HG03571 (cell line): ENCODE data around the gene LRRC72.
"Not testable (repeated sequence)": the region's sequence is repeated elsewhere in the genome, so short reads cannot be mapped to it uniquely, and the experiment has no call there.

Experiments used
- ATAC-seq: cut with Tn5 transposase; IDR thresholded peaks from one replicate; pipeline ENCODE4 v1.9.1; 2021; ENCODE audit not compliant: unreplicated experiment

Gene LRRC72

GRCh38 chr7:16524332-16524731, 2.3 kb upstream of the LRRC72 start:
- no peak for ATAC-seq

- no peak for ATAC-seq
Observed at GRCh38 chr7:16528520-16528919, 1.9 kb downstream of the LRRC72 start.

DNA sequence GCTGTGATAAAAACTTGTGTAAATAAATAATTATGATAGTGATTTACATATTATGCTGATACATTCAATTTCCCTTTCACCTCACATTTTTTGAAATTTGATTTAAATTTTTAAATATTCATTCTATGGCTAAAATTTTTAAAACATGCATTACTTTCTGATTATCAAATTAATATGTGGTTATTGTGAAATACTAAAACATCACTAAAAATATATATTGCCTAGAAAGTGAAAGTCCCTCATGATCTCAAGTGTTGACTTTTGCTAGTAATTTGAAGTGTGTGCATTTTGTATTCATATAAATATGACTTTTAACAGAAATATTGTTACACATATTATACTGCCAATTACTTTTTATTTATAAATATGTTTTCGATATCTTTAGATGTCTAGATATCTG, 3.1 kb downstream of the LRRC72 start:
- no peak for ATAC-seq

DNA sequence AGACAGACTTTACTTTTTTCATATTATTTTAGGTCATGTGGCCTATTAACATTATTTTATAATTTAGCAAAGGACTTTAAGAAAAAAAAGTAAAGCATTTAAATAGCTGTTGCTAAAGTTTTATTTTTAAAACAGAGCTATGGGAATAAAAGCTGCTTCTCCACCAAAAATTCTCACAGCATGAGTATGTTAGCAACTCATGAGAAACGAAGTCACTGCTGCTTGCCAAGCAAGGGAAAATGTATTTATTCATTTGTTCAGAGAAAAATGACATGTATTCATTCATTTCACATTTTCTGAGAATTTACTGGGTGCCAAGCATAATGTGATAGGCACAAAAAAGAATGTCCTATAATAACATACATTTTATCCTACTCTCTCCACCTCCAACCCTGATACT, 5.1 kb downstream of the LRRC72 start:
- ATAC-seq = no peak

- ATAC-seq = no peak
Observed at GRCh38 chr7:16532272-16532671, 5.6 kb downstream of the LRRC72 start.

DNA sequence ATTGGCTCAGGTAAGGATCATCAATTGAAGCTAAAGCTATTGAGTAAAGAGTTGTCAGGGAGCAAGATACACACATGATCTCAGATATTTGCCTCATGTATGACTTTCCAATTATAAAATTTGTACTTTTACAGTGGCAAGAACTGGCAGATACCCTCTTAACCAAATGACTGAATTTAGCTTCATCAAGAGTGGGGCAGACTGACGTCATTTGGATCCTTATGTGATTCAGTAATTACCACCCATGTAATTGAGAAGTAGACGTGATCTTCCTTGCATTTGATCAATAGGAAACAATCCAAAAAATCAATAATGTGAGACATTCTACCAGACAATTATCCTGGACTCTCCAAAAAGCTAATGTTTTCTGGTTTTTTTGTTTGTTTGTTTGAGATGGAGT, 8.9 kb downstream of the LRRC72 start:
- ATAC-seq = no peak

DNA sequence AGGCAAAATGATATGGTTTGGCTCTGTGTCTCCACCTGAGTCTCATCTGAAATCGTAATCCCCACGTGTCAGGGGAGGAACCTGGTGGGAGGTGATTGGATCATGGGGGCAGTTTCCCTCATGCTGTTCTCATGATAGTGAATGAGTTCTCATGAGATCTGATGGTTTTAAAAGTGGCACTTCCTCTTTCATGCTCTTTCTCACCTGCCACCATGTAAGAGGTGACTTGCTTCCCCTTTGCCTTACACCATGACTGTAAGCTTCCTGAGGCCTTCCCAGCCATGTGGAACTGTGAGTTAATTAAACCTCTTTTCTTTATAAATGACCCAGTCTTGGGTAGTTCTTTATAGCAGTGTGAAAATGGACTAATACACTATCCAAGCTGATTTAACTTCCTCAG, 13.9 kb downstream of the LRRC72 start:
- not testable (repeated sequence) for ATAC-seq

- ATAC-seq = no peak
Observed at GRCh38 chr7:16542401-16542800, 15.8 kb downstream of the LRRC72 start.

GRCh38 chr7:16543456-16543855, 16.8 kb downstream of the LRRC72 start:
- ATAC-seq = no peak

- no peak for ATAC-seq
Observed at GRCh38 chr7:16546921-16547505, 20.4 kb downstream of the LRRC72 start.

GRCh38 chr7:16548428-16548827, 21.8 kb downstream of the LRRC72 start:
- no peak for ATAC-seq

DNA sequence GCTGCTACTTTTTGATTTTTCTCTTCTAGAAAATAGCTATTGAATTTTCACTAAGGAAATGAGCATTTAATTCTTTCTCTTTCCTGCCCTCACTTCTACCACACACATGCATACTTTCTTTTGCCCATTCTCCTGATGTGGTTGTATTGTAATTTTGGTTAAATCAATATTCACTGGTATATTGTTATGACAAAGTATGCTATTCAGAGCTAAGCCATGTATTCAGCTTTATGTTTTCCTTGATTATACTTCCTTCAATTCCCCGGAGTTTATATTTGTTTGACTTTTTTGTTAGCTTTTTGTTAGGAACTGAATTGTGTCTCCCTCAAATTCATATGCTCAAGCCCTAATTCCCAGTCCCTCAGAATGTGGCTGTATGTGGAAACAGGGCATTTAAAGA, 24.0 kb downstream of the LRRC72 start:
- no peak for ATAC-seq

- no peak for ATAC-seq
Observed at GRCh38 chr7:16554518-16555236, 28.1 kb downstream of the LRRC72 start.

DNA sequence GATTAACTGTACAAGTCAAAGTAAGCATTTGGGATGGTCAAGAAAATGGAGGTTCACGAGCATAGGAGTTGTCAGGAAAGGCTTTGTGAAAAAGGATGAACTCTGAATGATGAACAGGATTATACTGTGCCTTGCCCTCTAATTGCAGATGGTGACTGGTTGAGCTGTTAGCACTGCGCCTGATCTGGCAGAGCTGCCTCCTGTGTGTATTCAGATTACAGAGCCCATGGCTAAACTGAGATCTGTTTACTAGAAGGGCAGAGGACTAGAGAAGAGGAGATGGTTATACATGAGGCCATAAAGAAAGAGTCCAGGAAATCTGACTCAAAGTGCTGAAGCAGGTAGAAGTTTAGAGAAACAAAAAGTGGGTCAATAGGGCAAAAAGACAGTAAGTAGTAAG, 29.7 kb downstream of the LRRC72 start:
- ATAC-seq = no peak

GRCh38 chr7:16558761-16559302, 32.2 kb downstream of the LRRC72 start:
- no peak for ATAC-seq

- ATAC-seq = no peak
Observed at GRCh38 chr7:16559497-16560179, 33.0 kb downstream of the LRRC72 start.

- ATAC-seq = no peak
Observed at GRCh38 chr7:16561943-16562342, 35.3 kb downstream of the LRRC72 start.

- ATAC-seq = no peak
Observed at GRCh38 chr7:16562456-16563220, 36.0 kb downstream of the LRRC72 start.

GRCh38 chr7:16563281-16564022, 36.8 kb downstream of the LRRC72 start:
- peak; percentile 91 for ATAC-seq

GRCh38 chr7:16564023-16564380, 37.4 kb downstream of the LRRC72 start:
- ATAC-seq = no peak
